Breast epithelium (tissue), 3 donors: ENCODE results near the gene PDE1C.

Experiments
- POLR2A ChIP-seq: fragments of 450-650 bp; IDR thresholded peaks from one replicate; pipeline ENCODE4 v1.6.1; 2016; ENCODE audit warnings: antibody characterized with exemption, mild to moderate bottlenecking, moderate library complexity
- POLR2AphosphoS5 ChIP-seq, 3 donors: sonication (generic); formaldehyde crosslinking; IDR thresholded peaks; one replicate each; pipeline ENCODE4 v1.6.1; 2017; ENCODE audit warnings: antibody characterized with exemption in 3 of 3
- TF ChIP-seq, protein P1 (sequence below), 3 donors: fragments of 450-650 bp; IDR thresholded peaks; one replicate each; pipeline ENCODE4 v1.5.1; 2016 to 2017; ENCODE audit warnings: antibody characterized with exemption in 3 of 3, mild to moderate bottlenecking in 3 of 3, moderate library complexity in 3 of 3

DNA sequence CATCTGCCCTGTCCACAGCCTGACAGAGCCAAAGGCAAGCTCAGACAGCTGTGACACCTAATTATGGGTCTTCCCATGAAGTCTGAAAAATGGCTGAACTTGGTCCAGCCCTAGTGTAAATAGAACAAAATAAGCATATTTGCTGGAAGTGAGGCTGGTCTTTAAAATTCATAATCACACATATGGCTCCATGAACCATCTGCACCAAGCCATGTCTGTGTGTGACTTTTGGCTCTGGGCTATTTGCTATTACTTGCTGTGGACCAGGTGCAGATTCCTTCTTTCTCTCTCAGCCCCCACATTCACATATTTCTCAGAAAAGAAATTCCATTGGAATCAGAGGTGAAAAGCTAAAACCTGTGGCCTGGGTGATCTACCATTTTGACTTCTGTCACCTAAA is 175.9 kb downstream of the PDE1C start:
- TF ChIP-seq POLR2A, result no peak
- TF ChIP-seq, protein P1, sequence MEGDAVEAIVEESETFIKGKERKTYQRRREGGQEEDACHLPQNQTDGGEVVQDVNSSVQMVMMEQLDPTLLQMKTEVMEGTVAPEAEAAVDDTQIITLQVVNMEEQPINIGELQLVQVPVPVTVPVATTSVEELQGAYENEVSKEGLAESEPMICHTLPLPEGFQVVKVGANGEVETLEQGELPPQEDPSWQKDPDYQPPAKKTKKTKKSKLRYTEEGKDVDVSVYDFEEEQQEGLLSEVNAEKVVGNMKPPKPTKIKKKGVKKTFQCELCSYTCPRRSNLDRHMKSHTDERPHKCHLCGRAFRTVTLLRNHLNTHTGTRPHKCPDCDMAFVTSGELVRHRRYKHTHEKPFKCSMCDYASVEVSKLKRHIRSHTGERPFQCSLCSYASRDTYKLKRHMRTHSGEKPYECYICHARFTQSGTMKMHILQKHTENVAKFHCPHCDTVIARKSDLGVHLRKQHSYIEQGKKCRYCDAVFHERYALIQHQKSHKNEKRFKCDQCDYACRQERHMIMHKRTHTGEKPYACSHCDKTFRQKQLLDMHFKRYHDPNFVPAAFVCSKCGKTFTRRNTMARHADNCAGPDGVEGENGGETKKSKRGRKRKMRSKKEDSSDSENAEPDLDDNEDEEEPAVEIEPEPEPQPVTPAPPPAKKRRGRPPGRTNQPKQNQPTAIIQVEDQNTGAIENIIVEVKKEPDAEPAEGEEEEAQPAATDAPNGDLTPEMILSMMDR (IDR thresholded peaks at IDR 0.05), result no peak
- no peak for TF ChIP-seq POLR2AphosphoS5 (IDR thresholded peaks at IDR 0.05)
